CD4-positive, alpha-beta T cell (primary cell): ENCODE measurements around the gene SLC22A12. TPM values are rescaled to one million over a fixed set of nuclear protein-coding genes. Genes with fewer than 3 reads are reported as not detected.

Experiments used
- ATAC-seq: fragments of 200-7000 bp; cut with Tn5 transposase; one replicate; pipeline ENCODE4 v1.10.0; 2022; ENCODE audit warnings: mild to moderate bottlenecking; ENCODE audit not compliant: poor library complexity
- CTCF ChIA-PET: fragments of 350-600 bp; sonication (Branson Sonifier 250); formaldehyde crosslinking; loops from one replicate; lab custom pipeline; 2021; ENCODE audit warnings: antibody characterized with exemption, inconsistent platforms; lab: Charles Lee
- POLR2A ChIA-PET: fragments of 350-600 bp; sonication (Branson Sonifier 250); formaldehyde crosslinking; loops from one replicate; lab custom pipeline; 2021; ENCODE audit warnings: antibody characterized with exemption, inconsistent platforms; lab: Charles Lee
- DNase-seq, 14 experiments: peaks; one replicate each; pipeline ENCODE4 v3.0.0-alpha.2; 2013 to 2020; ENCODE audit warnings: mixed read lengths in 2 of 14
- H3K27ac ChIP-seq, 2 donors: one replicate each; pipeline versions ENCODE4 v1.5.1 to v1.7.0; 2013; ENCODE audit warnings: low read length in 2 of 2, low read depth in 1 of 2, mild to moderate bottlenecking in 1 of 2
- H3K27me3 ChIP-seq, 2 experiments: 1 replicate in 1 of 2; 2 replicates in 1 of 2; pipeline versions ENCODE4 v1.6.1 to v1.7.0; 2013; ENCODE audit warnings: low read length in 2 of 2, control low read depth in 1 of 2, mild to moderate bottlenecking in 1 of 2, moderate library complexity in 1 of 2; ENCODE audit not compliant: insufficient read depth in 2 of 2, control insufficient read depth in 1 of 2
- H3K36me3 ChIP-seq: one replicate; pipeline ENCODE4 v1.6.1; 2013; ENCODE audit warnings: low read length, control low read depth; ENCODE audit not compliant: insufficient read depth
- H3K4me1 ChIP-seq: one replicate; pipeline ENCODE4 v1.6.1; 2013; ENCODE audit warnings: low read length, control low read depth; ENCODE audit not compliant: insufficient read depth
- H3K4me3 ChIP-seq: one replicate; pipeline ENCODE4 v1.5.1; 2013; ENCODE audit warnings: mild to moderate bottlenecking, low read length, moderate library complexity
- H3K9me3 ChIP-seq, 2 experiments: 1 replicate in 1 of 2; 2 replicates in 1 of 2; pipeline versions ENCODE4 v1.6.1 to v1.7.0; 2013; ENCODE audit warnings: low read length in 2 of 2, mild to moderate bottlenecking in 2 of 2, control low read depth in 1 of 2, moderate library complexity in 1 of 2; ENCODE audit not compliant: control insufficient read depth in 1 of 2, insufficient read depth in 1 of 2
- H3K27ac Mint-ChIP-seq: one replicate; pipeline ENCODE4 v1.8.0; 2020; ENCODE audit warnings: mixed read lengths
- H3K27me3 Mint-ChIP-seq: one replicate; pipeline ENCODE4 v1.8.0; 2021; ENCODE audit warnings: mixed read lengths
- H3K36me3 Mint-ChIP-seq: one replicate; pipeline ENCODE4 v1.8.0; 2021; ENCODE audit warnings: low read depth, mixed read lengths
- H3K4me1 Mint-ChIP-seq: one replicate; pipeline ENCODE4 v1.8.0; 2021; ENCODE audit warnings: low read depth, mixed read lengths
- H3K4me3 Mint-ChIP-seq: one replicate; pipeline ENCODE4 v1.8.0; 2020; ENCODE audit warnings: mild to moderate bottlenecking, mixed read lengths
- H3K9me3 Mint-ChIP-seq: one replicate; pipeline ENCODE4 v1.8.0; 2020; ENCODE audit warnings: mixed read lengths
- CTCF ChIP-seq: fragments of 200-600 bp; IDR thresholded peaks from one replicate; pipeline ENCODE4 v1.8.0; 2022; ENCODE audit warnings: antibody characterized with exemption, mild to moderate bottlenecking
- intact Hi-C, 2 experiments: fragments of 100-400 bp; cut with DNase I in 1 of 2; cut with micrococcal nuclease in 1 of 2; formaldehyde crosslinking; loops; one replicate each; pipeline versions ENCODE4 v1.15.1 to v1.9.0; 2023 to 2025; cut with DNase I, micrococcal nuclease
- total RNA-seq, 174 experiments: library from RNA in 2 of 174; stranded (reverse) in 2 of 174; gene quantifications; one replicate each; pipeline ENCODE4 v1.2.3 and lab custom pipeline; 2021 to 2026

SLC22A12 gene
- total RNA-seq, 2 experiments from 2014 or later = not detected

- Histone ChIP-seq H3K36me3 (no peaks in the 10 kb centered on the region), H3K4me3 (no peak overlapping the region), H3K4me1 (no peaks in the 10 kb centered on the region), H3K27me3 (no peaks in the 10 kb centered on the region), H3K27ac (no peak overlapping the region), H3K9me3 (peaks cover 0 to 4% of the 10 kb centered on the region in 2 experiments)
- ChIA-PET POLR2A (no interaction called here), CTCF (no interaction called here)
- TF ChIP-seq CTCF = no peak
- Mint-ChIP-seq H3K36me3 (no peaks in the 10 kb centered on the region), H3K27ac (no peak overlapping the region), H3K27me3 (peaks cover 7% of the 10 kb centered on the region), H3K9me3 (no peaks in the 10 kb centered on the region), H3K4me1 (peaks cover 3% of the 10 kb centered on the region), H3K4me3 (no peak overlapping the region)
- intact Hi-C loops = no loop called here
- DNase-seq (no peak), ATAC-seq (no peak)
These were observed 19.5 kb upstream of the SLC22A12 start for GRCh38 chr11:64571410-64572091.

GRCh38 chr11:64572143-64572542 is 18.9 kb upstream of the SLC22A12 start:
- no peak for ATAC-seq
- no peaks in the 10 kb centered on the region for H3K4me1 Mint-ChIP-seq
- H3K27ac Mint-ChIP-seq = no peak overlapping the region
- Histone ChIP-seq H3K36me3 (no peaks in the 10 kb centered on the region), H3K4me1 (no peaks in the 10 kb centered on the region), H3K9me3 (peaks cover 0 to 4% of the 10 kb centered on the region in 2 experiments), H3K27me3 (no peaks in the 10 kb centered on the region), H3K27ac (no peak overlapping the region), H3K4me3 (no peak overlapping the region)
- H3K9me3 Mint-ChIP-seq = no peaks in the 10 kb centered on the region
- peaks cover 7% of the 10 kb centered on the region for H3K27me3 Mint-ChIP-seq
- intact Hi-C loops = no loop called here
- H3K36me3 Mint-ChIP-seq = no peaks in the 10 kb centered on the region
- TF ChIP-seq CTCF = no peak
- POLR2A ChIA-PET = interaction anchor here (0.6 kb wide), 1 partner anchor 161 kb away, joined by 3 read pairs; no protein-coding TSS in a partner anchor
- CTCF ChIA-PET = no interaction called here
- H3K4me3 Mint-ChIP-seq = no peak overlapping the region
- DNase-seq = no peak

GRCh38 chr11:64577202-64577601 is 13.8 kb upstream of the SLC22A12 start:
- POLR2A ChIA-PET = no interaction called here
- Histone ChIP-seq H3K4me1 (no peaks in the 10 kb centered on the region), H3K36me3 (no peaks in the 10 kb centered on the region), H3K4me3 (no peak overlapping the region), H3K27ac (no peak overlapping the region), H3K9me3 (no peaks in the 10 kb centered on the region), H3K27me3 (no peaks in the 10 kb centered on the region)
- intact Hi-C loops = no loop called here
- peaks cover 7% of the 10 kb centered on the region for H3K27me3 Mint-ChIP-seq
- H3K9me3 Mint-ChIP-seq = no peaks in the 10 kb centered on the region
- no peak overlapping the region for H3K4me3 Mint-ChIP-seq
- no peaks in the 10 kb centered on the region for H3K36me3 Mint-ChIP-seq
- ATAC-seq (no peak), DNase-seq (no peak)
- no peak overlapping the region for H3K27ac Mint-ChIP-seq
- H3K4me1 Mint-ChIP-seq = no peaks in the 10 kb centered on the region
- CTCF ChIA-PET = no interaction called here
- no peak for TF ChIP-seq CTCF
